ENCODE data around the gene SNX25. TPM values are rescaled to one million over a fixed set of nuclear protein-coding genes. Genes with fewer than 3 reads are reported as not detected.

SNX25 gene
- total and polyA plus RNA-seq, 2 of the 13 experiments (the other 11 are each of a cell fraction or from before 2014, with no cell fraction given) = 23.4 to 23.5 TPM

DNA sequence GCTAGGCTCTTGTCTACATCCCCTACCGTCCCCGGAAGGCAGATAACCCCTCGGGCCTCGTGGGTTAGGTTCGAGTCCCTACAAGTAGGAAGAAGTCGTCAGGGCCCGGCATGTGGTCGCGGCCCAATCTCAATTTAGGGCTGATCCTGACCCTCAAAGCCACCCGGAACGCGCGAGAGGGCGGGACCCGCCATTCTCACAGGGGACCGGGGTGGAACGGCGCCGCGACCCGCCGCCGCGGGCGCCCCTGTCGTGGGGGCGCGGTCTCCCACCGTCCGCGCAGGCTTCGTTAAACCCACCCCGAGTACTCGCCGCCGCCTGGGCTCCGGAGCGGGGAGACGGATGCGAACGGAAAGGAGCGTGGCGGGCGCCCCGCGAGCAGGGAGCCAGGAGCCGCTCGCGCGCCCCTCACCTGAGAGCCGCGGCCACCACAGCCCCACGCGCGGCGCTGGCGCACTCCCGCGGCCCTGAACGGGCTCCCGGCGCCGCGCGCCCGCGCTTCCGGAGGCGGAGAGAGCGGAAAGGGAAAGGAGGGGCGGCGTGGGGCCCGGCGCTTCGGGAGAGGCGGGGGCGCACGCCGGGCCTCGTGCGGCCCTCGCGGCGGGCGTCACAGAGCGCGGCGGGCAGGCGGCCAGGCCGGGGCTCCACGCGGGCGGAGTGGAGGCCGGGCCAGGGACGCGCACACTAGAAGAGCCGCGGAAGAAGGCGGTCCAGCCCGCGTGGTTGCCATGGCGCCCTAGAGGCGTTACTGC, 5.7 kb upstream of the SNX25 start, which contains the start of gene CFAP97:
CFAP97 (minus strand) TSS at position 515 of the 752 bp plus-strand sequence. CDS start 12,804 bp downstream, outside the sequence.
- peaks cover 42% of the 10 kb centered on the region for H3K79me2 ChIP-seq (ENCODE audit: insufficient read depth, low read length)
- DNase-seq (ENCODE audit: low spot score) (peak; percentile 65), FAIRE-seq (no peak), ATAC-seq (peak; percentile 73)
- ChIA-PET CTCF (ENCODE audit: low intra/inter-chr PET ratio, low total read pairs) (no interaction called here), POLR2A (interaction anchor here (1.5 kb wide), 1 partner anchor 13 kb away, joined by 3 read pairs; no protein-coding TSS in a partner anchor)
- H3K4me2 ChIP-seq (ENCODE audit: low read depth, low read length) = peak within 1 kb of the TSS; percentile 98
- peak within 1 kb of the TSS; percentile 96 for H3K27ac ChIP-seq (ENCODE audit: extremely low read length, insufficient read depth, low read length)
- no TSS peak for BruUV-seq (replicated peaks)
- peak within 1 kb of the TSS; percentile 97 for H3K9ac ChIP-seq (ENCODE audit: insufficient read depth, low read depth, low read length)
- 0% methylated on average over 11 of the region's 103 CpGs for WGBS (ENCODE audit: low lambda C conversion rate)
- H2AFZ ChIP-seq (ENCODE audit: low read length) = no peak within 1 kb of the TSS
- H3K9me3 ChIP-seq (ENCODE audit: low read length) = no peaks in the 10 kb centered on the region
- no peaks in the 10 kb centered on the region for H4K20me1 ChIP-seq (ENCODE audit: insufficient read depth, low read length)
- no peaks in the 10 kb centered on the region for H3K27me3 ChIP-seq (ENCODE audit: control insufficient read depth in 1 of 2, insufficient read depth in 2 of 2, low read length in 2 of 2)
- H3K4me3 ChIP-seq (replicated peaks in 1 of 3; ENCODE audit: insufficient read depth in 1 of 3, low read depth in 2 of 3, low read length in 3 of 3) = peak within 1 kb of the TSS; percentile 66 to 82 (median 73)
- intact Hi-C loops (cut with micrococcal nuclease; ENCODE audit: unreplicated experiment) (loop anchor here (5.0 kb wide), 2 partner anchors 61 to 194 kb away; partner anchors contain the start of genes ANKRD37, LRP2BP and SLC25A4), in situ Hi-C loops (cut with HindIII; ENCODE audit: extremely low pct_ligation_motif_present, low pct_unique_long_range_greater_than_20kb) (no loop called here)
- peaks cover 0 to 5% of the 10 kb centered on the region in 2 experiments; a peak in 1 of 5 replicates for H3K36me3 ChIP-seq (replicated peaks in 1 of 2; ENCODE audit: control insufficient read depth in 1 of 2, insufficient read depth in 2 of 2, low read length in 2 of 2)
- peaks cover 55% of the 10 kb centered on the region for H3K4me1 ChIP-seq (ENCODE audit: insufficient read depth, low read length)
- TF ChIP-seq ZNF232 (CRISPR knock-in tag; IDR thresholded peaks at IDR 0.05; ENCODE audit: borderline replicate concordance) = 0 out of 2 replicates have a peak, but pooled peaks have one; percentile 44
- no peak for TF ChIP-seq SOX6 (IDR thresholded peaks at IDR 0.05)
- TF ChIP-seq SOX6 (CRISPR knock-in tag; IDR thresholded peaks at IDR 0.05) = no peak
- TF ChIP-seq KAT8 (CRISPR knock-in tag; IDR thresholded peaks at IDR 0.05) = 0 out of 2 replicates have a peak, but pooled peaks have one; percentile 24
- TF ChIP-seq, protein P1, sequence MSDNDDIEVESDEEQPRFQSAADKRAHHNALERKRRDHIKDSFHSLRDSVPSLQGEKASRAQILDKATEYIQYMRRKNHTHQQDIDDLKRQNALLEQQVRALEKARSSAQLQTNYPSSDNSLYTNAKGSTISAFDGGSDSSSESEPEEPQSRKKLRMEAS (IDR thresholded peaks at IDR 0.05) = peak; percentile 94
- TF ChIP-seq NR2F6 (IDR thresholded peaks at IDR 0.05) = no peak
- no peak for TF ChIP-seq NR2F6 (CRISPR knock-in tag; IDR thresholded peaks at IDR 0.05)
- TF ChIP-seq MEIS2 (CRISPR knock-in tag; IDR thresholded peaks at IDR 0.05) = peak; percentile 71; the same call in 1 of the 2 replicates
- no peak for TF ChIP-seq MAFK (conservative IDR thresholded peaks at IDR 0.05 in 1 of 2, IDR thresholded peaks at IDR 0.05 in 1 of 2; ENCODE audit: low read length in 2 of 2)
- TF ChIP-seq FOXA1 (IDR thresholded peaks at IDR 0.05) = no peak
- TF ChIP-seq FOXA1 (CRISPR knock-in tag; IDR thresholded peaks at IDR 0.05) = no peak
- TF ChIP-seq FLYWCH1 (CRISPR knock-in tag; IDR thresholded peaks at IDR 0.05) = no peak; the same call in 1 of the 2 replicates
- TF ChIP-seq RBFOX2 (IDR thresholded peaks at IDR 0.05; ENCODE audit: low read depth, low read length) = peak; percentile 95
- TF ChIP-seq, protein P2, sequence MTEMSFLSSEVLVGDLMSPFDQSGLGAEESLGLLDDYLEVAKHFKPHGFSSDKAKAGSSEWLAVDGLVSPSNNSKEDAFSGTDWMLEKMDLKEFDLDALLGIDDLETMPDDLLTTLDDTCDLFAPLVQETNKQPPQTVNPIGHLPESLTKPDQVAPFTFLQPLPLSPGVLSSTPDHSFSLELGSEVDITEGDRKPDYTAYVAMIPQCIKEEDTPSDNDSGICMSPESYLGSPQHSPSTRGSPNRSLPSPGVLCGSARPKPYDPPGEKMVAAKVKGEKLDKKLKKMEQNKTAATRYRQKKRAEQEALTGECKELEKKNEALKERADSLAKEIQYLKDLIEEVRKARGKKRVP (CRISPR knock-in tag; IDR thresholded peaks at IDR 0.05) = no peak
- 0 out of 2 replicates have a peak, but pooled peaks have one; percentile 50 for TF ChIP-seq ZNF589 (CRISPR knock-in tag; conservative IDR thresholded peaks at IDR 0.05)
- TF ChIP-seq HDAC1 (CRISPR knock-in tag; IDR thresholded peaks at IDR 0.05) = peak; percentile 65
- no peak for TF ChIP-seq ZNF530 (CRISPR knock-in tag; IDR thresholded peaks at IDR 0.05; ENCODE audit: low read depth)
- TF ChIP-seq KLF6 (CRISPR knock-in tag; IDR thresholded peaks at IDR 0.05) = peak; percentile 40; the same call in 1 of the 2 replicates
- TF ChIP-seq, protein P3, sequence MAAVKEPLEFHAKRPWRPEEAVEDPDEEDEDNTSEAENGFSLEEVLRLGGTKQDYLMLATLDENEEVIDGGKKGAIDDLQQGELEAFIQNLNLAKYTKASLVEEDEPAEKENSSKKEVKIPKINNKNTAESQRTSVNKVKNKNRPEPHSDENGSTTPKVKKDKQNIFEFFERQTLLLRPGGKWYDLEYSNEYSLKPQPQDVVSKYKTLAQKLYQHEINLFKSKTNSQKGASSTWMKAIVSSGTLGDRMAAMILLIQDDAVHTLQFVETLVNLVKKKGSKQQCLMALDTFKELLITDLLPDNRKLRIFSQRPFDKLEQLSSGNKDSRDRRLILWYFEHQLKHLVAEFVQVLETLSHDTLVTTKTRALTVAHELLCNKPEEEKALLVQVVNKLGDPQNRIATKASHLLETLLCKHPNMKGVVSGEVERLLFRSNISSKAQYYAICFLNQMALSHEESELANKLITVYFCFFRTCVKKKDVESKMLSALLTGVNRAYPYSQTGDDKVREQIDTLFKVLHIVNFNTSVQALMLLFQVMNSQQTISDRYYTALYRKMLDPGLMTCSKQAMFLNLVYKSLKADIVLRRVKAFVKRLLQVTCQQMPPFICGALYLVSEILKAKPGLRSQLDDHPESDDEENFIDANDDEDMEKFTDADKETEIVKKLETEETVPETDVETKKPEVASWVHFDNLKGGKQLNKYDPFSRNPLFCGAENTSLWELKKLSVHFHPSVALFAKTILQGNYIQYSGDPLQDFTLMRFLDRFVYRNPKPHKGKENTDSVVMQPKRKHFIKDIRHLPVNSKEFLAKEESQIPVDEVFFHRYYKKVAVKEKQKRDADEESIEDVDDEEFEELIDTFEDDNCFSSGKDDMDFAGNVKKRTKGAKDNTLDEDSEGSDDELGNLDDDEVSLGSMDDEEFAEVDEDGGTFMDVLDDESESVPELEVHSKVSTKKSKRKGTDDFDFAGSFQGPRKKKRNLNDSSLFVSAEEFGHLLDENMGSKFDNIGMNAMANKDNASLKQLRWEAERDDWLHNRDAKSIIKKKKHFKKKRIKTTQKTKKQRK (IDR thresholded peaks at IDR 0.05; ENCODE audit: low read length) = no peak
